NCI-H2107 treated with DMSO at 0.1 percent for 48 hours (cell line): ENCODE data around the gene HAAO.
A peak's percentile ranks its signal among the peaks of the same experiment; 100 is the strongest.
"Not testable (repeated sequence)": the region's sequence is repeated elsewhere in the genome, so short reads cannot be mapped to it uniquely, and the experiment has no call there.

ENCODE experiments used
- DNase-seq: peaks from one replicate; lab custom pipeline; 2025; ENCODE audit not compliant: unreplicated experiment; lab: John Stamatoyannopoulos, UW

HAAO gene

DNA sequence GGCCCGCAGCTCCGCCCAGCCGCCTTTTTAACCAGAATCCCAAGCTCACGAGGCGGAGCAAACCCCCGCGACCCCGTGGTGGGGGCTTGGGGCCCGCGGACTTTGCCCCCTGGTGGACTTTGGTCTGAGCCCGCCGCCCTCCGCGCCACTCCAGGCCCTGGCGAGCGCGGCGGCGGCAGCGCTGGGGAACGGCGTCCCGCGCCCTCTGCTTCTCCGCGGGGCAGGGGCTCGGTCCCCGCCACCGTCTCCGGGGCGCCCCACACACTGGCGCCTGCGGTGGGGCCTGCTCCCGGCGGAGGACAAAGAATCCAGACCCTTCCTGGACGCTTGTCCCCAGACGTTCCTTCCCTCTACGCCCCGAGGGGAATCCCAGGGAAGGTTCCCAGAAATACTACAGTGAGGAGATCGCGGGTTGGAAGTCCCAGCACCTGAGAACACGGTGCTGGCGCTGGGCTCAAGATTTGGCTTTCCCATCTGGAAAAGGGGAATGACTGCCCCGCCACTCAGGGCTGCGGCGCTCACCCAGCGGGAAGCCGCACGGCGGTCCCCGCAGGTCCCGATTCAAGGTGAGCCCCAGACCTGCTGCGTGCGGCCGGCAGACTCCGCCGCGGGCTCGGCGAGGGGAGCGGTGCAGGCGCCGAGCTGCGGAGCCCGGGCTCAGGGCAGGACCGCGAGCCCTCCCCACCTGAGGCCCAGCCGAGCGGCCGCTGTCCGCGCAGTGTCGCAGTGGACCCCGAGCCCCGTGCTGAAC, at the start of gene HAAO:
HAAO (minus strand) TSS at position 1 of the 751 bp plus-strand sequence. CDS start 47 bp downstream, outside the sequence.
- no peak for DNase-seq

GRCh38 chr2:42841344-42841743, 49.0 kb upstream of the HAAO start:
- DNase-seq: no peak

GRCh38 chr2:42840760-42841159, 48.4 kb upstream of the HAAO start:
- no peak for DNase-seq

DNA sequence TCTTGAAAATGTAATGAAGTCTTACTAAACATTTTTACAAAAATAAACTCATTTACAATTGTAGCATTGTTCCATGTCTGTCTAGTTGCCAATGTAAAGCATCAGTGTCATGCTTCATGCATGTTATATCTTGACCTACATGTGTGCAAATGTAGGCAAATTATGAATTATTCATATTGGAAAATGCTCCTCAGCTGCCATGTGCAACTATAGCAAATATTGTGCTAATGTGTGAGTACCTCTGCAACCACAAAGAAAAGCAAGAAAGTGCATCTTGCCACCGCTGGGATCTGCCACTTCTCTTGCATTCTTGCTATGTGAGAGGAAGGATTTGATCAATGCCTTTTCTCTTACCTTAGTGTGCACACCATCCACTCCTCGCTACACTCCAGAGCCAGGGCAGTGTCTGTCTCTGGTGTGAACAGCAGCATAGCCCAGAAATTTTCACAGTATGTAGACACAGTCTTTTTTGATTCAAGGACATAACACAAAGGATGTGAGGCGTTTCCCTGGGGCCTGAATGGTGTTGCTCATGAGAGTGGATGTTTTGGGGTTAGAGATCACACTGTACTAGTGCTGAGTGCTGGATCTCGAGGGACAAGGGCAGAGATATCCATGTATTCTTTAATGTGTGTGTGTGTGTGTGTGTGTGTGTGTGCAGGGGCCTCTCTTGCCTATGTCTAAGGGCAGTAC, 47.6 kb upstream of the HAAO start:
- DNase-seq: no peak

GRCh38 chr2:42838133-42838532, 45.8 kb upstream of the HAAO start:
- DNase-seq: no peak

DNA sequence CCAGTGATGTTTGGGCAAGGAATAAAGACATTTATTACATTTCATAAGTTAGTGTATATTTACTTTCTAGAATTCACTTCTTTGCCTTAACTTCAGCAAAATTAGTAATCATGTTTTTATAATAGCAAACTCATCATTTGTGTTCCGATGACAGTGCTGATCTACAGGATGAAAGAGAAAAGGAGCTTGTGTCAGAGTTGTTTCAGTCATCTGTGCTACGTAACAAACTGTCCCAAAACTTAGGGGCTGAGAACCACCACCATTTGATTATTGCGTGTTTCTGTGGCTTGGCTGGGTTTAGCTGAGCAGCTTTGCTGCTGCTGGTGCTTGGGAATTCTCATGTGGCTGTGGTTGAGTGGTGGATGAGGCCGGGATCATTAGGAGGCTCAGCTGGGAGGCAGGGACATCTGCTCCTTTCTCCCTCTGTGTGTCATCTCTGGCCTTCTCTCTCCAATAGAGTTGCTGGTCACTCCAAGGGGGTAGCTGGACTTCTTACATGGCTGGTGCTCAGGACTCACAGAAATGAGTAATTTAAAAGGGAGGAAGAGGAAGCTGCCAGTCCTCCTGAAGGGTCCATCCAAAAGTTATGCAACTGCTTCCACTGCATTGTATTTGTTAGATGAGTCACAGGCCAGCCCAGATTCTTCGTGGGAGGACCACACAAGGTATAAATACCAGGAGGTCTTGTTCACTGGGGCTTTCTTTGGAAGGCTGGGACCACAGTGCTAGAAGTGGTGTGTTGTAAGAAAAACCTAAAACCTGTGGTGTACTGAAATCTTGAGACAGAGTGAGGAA, 43.4 kb upstream of the HAAO start:
- no peak for DNase-seq

DNA sequence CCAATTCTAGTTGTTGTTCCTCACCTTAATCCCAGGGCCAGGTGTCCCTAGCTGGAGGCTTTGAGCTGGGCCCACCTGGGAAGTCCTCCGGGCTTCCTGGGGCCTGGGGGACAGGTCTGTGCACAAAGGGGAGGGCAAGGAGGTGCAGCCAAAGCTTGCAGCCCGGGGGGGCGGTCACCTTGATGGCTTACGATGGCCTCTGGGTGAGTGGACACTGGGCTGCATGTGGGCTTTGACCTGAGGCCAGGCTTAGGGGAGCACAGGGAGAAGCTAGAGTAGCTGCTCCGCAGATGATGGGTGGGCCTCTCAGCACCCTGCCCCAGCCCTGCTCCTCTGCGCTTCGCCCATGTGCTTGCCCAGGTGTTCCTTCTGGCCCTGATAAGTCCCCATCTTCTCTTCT, 41.8 kb upstream of the HAAO start:
- no peak for DNase-seq

- no peak for DNase-seq
These were observed 39.9 kb upstream of the HAAO start for GRCh38 chr2:42832289-42832634.

GRCh38 chr2:42831575-42832288, 39.3 kb upstream of the HAAO start:
- not testable (repeated sequence) for DNase-seq

DNA sequence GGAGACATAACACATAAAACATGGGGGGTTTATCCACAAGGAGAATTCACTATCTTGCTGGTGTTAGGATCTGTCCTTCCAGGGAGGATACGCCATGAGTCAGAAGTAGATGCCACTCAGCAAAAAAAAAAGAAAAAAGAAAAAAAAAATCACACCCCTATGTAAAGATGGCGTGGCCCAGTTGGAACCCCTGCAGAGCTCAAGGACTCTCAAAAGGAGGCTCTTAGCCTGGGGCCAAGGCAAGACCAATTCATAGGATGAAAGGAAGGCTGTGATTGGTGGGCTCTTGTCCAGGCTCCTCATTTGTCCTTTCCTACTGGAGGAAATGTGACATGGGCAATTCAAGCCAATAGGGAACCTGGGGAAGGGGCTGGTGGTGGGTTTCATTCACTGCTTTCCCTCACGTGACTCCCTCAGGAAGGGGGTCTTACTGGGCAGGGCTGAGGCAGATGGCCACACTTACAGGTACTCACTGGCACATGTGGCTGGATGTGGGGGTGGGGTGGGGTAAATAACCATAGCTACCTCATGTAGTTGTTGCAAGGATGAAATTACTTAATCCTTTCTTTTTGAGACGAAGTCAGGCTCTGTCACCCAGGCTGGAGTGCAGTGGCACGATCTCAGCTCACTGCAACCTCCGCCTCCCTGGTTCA, 38.7 kb upstream of the HAAO start:
- DNase-seq: no peak

DNA sequence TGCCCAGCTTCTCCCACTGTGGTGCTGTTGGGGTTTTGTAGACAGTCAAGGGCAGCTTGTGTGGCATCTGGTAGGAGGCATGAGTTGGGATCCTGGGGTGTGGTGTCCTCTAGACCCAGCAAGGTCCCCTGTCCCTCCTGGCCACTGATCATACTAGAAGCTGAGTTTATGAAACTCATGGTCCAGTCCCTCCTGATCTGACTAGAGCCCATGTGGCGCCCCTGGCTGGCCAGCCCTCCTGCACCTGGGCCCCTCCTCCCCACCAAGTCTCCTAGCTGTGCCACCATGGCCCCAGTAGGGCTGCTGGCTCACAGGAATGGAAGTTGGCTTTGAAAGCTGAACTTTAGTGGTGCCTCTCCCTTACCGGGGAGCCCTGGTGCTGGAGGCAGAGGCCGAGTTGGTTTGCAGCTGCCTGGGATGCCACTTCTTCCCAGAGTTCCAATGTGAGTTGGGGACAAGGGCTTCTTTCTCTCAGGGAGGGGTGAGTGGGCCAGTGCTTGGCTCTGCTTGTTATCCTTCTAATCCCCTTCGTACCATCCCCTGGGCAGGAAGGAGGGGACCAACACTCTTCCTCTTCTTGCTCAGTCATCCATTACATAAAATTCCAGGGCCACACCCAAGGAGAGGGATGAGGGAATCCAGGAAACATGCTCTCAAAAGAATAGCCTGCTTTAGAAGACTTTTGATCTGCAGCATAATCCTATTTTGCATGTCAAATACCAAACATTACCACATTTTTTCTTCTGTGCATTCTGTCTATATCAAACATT, 37.5 kb upstream of the HAAO start:
- DNase-seq: no peak

GRCh38 chr2:42828487-42829425, 36.4 kb upstream of the HAAO start:
- DNase-seq: peak; percentile 39

DNA sequence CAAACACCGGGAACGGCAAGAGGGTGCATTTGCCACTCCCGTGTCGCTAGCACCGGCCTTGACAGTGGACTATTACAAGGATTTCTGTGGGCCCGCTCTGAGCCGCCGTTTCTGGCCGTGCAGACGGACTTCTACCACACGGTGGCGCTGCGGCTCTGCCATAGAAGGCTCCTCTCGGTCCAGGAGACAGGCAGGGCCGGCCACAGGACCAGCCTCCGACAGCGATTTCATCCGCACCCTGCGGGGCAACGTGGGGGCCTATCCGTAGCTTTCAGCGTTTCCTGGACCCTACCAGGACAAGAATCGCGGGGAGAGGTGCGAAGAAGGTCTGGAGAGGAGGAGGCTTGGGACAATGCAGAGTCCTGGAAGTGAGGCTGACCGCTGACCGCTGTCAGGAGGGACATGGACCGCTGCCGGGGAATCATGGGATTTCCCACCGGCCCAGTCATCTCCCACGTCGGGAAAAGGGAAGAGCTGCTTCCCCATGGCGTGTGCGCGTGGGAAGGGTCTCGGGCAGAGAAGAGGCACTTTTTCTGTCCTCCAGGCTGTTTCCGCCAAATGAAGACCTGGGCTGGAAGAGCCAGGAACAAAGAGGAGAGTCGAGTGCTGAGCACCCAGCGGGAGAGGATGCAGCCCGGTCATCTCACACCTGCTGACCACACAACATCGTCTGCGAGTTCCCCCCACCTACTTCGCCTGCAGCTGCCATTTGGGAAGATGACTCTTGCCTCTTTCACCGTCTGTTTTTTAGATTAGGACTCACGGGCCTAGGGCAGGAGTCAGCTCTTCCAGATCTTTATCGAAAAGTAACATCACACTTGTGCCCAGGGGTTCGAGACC, 35.5 kb upstream of the HAAO start:
- DNase-seq: peak; percentile 40

DNA sequence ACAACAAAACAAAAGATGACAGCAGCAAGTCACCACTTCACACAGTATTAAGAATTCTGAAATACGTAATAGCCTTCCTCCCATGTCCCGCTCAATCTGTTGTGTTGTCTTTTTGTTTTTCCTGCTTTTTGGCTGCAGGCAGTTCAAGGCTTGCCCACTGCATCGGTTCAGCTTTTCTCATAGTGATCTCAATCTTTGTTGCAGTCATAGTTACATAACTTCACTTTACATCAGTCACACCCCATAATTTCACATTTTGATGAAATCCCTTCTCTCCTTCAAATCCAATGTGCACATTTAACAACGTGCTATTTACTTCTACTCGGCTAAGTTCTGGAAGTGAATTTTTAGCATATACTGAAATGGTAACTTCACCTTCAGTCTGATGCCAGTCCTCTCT, 33.8 kb upstream of the HAAO start:
- no peak for DNase-seq

DNA sequence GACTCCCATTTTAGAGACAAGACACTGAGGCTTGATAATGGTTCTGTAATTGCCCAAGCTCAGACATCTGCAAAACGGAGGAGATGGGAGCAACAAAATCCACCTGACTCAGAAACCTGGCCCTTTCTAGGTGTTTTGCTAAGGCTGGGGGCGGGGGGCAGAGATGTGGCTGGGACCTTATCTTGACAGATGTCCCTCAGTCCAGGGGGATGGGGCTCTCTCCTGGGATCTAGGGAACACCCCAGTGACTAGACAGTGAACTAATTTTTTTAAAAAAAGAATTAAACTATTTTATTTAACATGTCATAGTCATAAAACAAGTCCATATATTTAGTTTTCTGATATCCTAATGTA, 32.0 kb upstream of the HAAO start:
- no peak for DNase-seq

DNA sequence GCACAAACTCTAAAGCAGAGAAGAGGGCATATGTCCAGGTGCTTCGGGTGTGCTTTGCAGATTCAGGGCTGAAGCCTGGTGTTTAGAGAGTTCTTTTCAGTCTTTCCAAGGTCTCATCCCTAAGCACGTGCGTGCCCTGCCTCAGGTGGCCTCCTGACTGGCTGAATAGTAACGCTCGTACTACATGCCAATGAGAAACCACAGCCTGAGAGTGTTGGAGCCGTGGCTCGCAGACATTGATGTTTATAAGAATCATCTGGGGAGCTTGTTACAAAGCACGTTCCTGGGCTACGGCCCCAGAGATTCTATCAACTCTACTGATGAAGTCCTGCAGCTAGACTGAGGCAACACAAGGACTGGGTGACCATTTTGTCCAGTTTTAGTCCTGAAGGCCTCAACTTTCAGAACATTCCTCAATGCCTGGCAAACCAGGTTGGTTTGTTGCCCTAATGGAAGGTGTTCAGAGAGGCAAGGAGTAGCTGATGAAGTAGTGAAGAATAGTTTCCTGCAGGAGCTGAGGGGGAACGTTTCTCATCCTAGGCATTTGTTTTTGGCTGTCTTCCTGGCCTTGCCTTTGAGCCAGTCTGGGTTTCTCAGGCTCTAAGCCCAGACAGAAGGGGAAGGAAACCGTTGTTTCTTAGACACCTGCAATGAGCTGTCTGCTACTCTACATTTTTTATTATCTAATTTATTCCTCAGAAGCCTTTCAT, 31.5 kb upstream of the HAAO start:
- no peak for DNase-seq

DNA sequence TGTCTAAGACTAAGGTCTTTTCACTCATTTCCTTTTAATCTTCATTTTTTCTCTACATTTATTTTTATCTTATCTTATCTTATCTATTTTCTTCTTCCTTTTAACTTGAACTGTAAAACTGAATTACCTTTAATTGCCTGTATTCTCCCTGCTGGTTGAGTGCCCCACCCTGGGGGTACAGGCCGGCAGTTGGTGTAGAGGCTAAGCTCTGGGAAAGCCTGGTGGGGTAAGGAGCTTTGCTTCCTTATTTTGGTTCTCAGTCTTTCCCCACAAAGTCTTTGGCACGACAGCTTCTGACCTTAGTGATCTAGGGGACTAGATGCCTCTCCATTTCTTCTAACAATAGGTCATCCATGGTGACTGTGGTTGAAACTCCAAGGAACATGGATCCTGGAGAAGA, 26.8 kb upstream of the HAAO start:
- DNase-seq: no peak

DNA sequence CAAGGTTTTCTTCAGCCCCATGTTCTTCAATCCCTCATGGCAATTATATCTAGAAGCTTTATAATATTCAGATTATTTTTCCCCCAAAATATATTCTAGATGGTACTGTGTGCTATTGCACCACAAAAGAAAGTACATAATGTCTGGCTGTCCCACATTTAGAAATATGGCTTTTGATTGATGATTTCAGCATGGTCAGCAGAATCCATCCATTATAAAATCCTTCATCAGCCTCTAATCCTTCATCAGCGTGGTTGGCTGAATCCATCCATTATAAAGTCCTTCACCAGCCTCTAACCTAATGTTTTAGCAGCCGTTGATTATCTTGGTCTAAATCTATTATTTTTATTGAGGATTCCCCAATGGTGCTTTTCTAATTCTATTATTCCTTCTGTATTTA, 23.3 kb upstream of the HAAO start:
- no peak for DNase-seq
